ENCODE measurements around the gene NR3C2.

- TF ChIP-seq CTCF (conservative IDR thresholded peaks at IDR 0.05) (no peak), EZH2 (IDR thresholded peaks at IDR 0.05; ENCODE audit: low read depth) (no peak)
Measured at GRCh38 chr4:148235809-148236208, 206.4 kb downstream of the NR3C2 start.

All from PC-9 (cell line).